Measurements from ENCODE around the gene SETBP1. TPM values are rescaled to one million over a fixed set of nuclear protein-coding genes. Genes with fewer than 3 reads are reported as not detected.

Gene SETBP1
- total RNA-seq, 4 donors from 2014 or later: 15.6 to 27.3 (median 19.1) TPM

- TF ChIP-seq CTCF (IDR thresholded peaks at IDR 0.05; ENCODE audit: low read depth): no peak
Observed at GRCh38 chr18:44889111-44889510, 208.4 kb downstream of the SETBP1 start.

DNA sequence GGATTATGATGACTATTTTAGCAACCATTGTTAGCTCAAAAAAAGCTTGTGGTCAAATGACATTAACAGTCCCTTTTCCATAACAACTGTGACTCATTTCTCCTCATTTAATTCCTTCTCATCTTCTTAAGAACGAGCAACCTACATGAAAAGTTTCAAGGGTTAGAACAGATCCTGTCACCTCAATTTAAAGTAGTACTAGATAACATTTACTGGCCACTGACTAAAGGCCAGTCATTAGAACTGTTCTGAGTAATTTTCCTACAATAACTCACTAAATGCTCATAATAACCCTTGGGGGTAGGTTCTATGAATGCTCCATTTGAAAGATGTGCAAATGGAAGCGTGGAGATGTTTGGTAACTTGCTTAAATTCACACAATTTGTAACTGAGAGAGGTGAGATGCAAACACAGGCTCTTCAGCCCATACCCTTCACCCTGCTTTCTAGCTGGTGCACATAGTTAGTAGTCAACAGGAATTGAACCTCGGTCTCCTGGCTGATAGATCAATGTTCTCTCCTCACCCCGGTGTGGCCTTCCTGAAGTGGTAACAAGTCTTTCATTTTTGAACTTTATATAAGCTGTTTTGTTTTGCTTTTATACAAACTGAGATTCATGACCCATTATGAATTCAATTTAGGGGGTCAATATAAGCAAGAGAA lies 212.5 kb downstream of the SETBP1 start:
- no peak for TF ChIP-seq CTCF (IDR thresholded peaks at IDR 0.05; ENCODE audit: low read depth)

- no peak for TF ChIP-seq CTCF (IDR thresholded peaks at IDR 0.05; ENCODE audit: low read depth)
Observed at GRCh38 chr18:44893966-44894365, 213.3 kb downstream of the SETBP1 start.

DNA sequence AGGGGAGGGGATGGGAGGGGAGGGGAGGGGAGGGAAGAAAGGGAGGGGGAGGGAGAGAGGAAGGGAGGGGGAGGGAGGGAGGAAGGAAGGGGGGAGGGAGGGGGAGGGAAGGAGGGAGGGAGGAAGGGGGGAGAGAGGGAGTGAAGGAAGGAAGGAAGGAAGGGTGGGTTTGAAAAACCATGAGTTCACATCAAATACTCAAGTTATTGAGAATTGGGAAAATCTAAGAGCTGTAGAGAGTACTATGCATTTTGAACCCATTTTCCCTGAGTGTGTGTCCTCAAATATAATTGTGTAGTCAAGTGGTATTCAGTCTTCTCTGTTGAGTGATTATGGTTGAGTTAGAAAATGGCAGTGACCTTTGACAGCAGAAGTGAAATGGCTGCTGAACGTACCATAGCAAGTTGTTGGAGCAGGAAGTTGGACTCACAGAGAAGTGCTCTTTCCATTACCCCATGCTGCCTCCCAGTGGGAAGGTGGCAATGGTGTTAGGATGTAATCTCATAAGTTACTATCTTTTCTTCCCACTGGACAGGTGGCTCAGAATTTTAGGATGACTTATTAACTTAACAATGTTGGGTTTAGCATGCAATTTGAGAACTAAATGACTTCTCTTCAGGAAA lies 214.6 kb downstream of the SETBP1 start:
- TF ChIP-seq CTCF (IDR thresholded peaks at IDR 0.05; ENCODE audit: low read depth): no peak

- no peak for TF ChIP-seq CTCF (IDR thresholded peaks at IDR 0.05; ENCODE audit: low read depth)
Observed at GRCh38 chr18:44896846-44897245, 216.2 kb downstream of the SETBP1 start.

- no peak for TF ChIP-seq CTCF (IDR thresholded peaks at IDR 0.05; ENCODE audit: low read depth)
Observed at GRCh38 chr18:44897411-44897810, 216.7 kb downstream of the SETBP1 start.

DNA sequence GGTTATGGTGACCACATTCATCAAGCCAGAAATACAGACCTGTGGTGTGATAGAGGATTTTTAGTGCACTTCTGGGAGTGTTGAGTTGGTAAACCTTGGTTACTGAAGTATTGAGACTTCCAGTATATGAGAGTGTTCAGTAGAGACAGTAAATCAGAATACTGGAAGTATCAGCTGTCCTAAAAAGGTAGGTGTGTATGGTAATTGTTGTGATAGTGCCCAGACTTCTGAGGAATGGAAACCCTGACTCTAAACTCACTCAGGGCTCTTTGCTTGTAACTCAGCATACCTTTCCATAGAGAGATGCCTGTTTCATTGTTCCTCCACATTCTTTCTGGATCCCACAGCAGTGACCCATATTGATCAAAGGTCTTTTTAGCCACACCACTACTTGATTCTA lies 217.1 kb downstream of the SETBP1 start:
- TF ChIP-seq CTCF (IDR thresholded peaks at IDR 0.05; ENCODE audit: low read depth): no peak
